Stomach smooth muscle (tissue), 2 donors: ENCODE data around the gene F11.
A peak's percentile ranks its signal among the peaks of the same experiment; 100 is the strongest.
"Not testable (repeated sequence)": the region's sequence is repeated elsewhere in the genome, so short reads cannot be mapped to it uniquely, and the experiment has no call there.

ENCODE experiments used
- H3K27ac ChIP-seq: one replicate; pipeline ENCODE4 v1.7.0; 2013; ENCODE audit warnings: mild to moderate bottlenecking, low read length, inconsistent platforms
- H3K27me3 ChIP-seq, 2 donors: one replicate each; pipeline ENCODE4 v1.7.0; 2013; ENCODE audit warnings: low read length in 2 of 2; ENCODE audit not compliant: insufficient read depth in 2 of 2, control insufficient read depth in 1 of 2
- H3K36me3 ChIP-seq, 2 donors: one replicate each; pipeline ENCODE4 v1.7.0; 2013; ENCODE audit warnings: low read length in 2 of 2; ENCODE audit not compliant: control insufficient read depth in 2 of 2, insufficient read depth in 2 of 2
- H3K4me1 ChIP-seq: one replicate; pipeline ENCODE4 v1.7.0; 2013; ENCODE audit warnings: low read length; ENCODE audit not compliant: control insufficient read depth, insufficient read depth
- H3K4me3 ChIP-seq, 2 donors: one replicate each; pipeline ENCODE4 v1.7.0; 2013; ENCODE audit warnings: low read length in 2 of 2
- H3K9ac ChIP-seq, 2 donors: one replicate each; pipeline ENCODE4 v1.7.0; 2013; ENCODE audit warnings: low read length in 2 of 2, mild to moderate bottlenecking in 1 of 2
- H3K9me3 ChIP-seq, 2 donors: one replicate each; pipeline ENCODE4 v1.7.0; 2013; ENCODE audit warnings: low read length in 2 of 2; ENCODE audit not compliant: control insufficient read depth in 2 of 2
- donor health status: healthy.
- donor health status: Pancreatic carcinoma.

Gene F11

DNA sequence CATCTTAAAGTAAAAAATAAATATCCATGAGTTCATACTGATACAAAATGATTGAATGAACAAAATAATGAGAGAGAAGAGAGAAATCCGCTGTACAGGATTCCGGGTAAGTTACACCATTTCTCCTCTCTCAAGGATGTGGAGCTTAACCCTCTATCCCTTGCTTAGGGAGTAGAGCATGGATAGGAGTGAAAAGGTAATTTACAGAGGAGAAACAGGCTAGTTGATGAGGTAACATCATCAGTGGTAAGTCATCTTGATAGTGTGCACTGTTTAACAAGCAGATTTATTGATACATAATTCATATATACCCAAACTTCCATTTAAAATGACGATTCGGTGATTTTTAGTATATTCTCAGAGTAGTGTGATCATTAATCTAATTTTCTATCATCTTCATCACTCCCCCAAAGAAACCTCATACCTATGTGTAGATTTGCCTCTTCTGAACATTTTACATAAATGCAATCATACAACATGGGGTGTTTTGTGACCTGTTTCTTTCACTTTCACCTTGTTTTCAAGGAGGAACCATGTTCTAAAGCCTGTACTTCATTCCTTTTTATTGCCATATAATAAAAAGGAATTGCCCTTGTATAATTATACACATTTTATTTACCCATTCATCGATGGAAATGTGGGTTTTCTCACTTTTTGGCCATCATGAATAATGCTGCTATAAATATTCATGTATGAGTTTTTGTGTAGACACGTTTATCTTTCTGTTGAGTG is 34.8 kb downstream of the F11 start:
- Histone ChIP-seq H3K27ac (no peak overlapping the region), H3K9ac (no peak overlapping the region), H3K27me3 (peaks cover 8 to 13% of the 10 kb centered on the region in 2 donors), H3K36me3 (no peaks in the 10 kb centered on the region), H3K4me1 (no peaks in the 10 kb centered on the region), H3K9me3 (no peaks in the 10 kb centered on the region), H3K4me3 (no peak overlapping the region)

DNA sequence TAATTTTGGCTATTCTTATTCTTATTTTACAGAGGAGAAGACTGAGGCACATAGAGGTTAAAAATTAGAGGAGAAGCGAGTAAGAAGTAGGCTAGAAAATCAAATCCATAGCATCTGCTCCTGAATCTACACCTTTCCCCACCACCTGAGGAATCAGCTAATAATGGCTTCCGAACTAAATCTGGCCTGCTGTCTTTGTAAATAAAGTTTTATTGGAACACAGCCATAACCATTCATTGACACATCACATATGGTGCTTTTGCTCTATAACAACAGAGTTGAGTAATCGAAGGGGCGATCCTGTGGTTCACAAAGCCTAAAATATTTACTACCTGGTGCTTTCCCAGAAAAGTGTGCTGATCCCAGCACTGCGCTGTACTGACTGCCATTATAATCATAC is 38.2 kb downstream of the F11 start:
- Histone ChIP-seq H3K4me3 (no peak overlapping the region), H3K27me3 (no peaks in the 10 kb centered on the region), H3K36me3 (no peaks in the 10 kb centered on the region), H3K27ac (no peak overlapping the region), H3K9ac (no peak overlapping the region), H3K4me1 (peaks cover 9% of the 10 kb centered on the region), H3K9me3 (no peaks in the 10 kb centered on the region)

DNA sequence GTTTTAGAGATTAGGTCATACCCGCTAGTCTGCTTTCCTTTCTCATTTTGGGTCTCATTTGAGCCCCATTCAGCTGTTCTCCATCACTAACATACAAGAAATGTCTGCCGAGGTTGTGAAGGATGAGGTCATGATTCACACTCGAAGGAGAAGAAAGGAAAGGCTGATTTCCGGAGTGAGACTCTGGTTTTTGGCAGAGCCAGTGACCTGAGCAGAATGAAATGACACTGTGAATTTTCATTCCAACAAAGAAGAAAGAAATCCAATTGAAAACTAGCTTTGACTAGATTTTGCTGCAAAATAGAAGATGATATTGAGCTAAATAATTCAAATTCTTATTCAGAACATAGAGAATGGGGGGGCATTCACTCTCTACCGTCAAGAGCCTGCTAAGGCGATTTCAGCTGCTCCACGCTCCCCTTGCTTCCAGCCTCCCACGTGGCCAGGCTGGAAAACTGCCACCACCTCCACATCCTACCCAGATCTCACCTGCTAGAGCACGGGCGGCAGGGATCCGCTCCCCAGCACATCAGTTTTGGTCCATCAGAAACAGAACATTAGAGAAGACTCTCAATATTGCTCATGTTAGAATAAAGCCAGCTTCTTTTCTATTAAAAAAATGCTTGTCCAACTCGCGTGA is 39.0 kb downstream of the F11 start:
- Histone ChIP-seq H3K4me1 (peaks cover 9% of the 10 kb centered on the region), H3K9ac (no peak overlapping the region), H3K9me3 (no peaks in the 10 kb centered on the region), H3K4me3 (no peak overlapping the region), H3K27me3 (no peaks in the 10 kb centered on the region), H3K27ac (no peak overlapping the region), H3K36me3 (no peaks in the 10 kb centered on the region)

- Histone ChIP-seq H3K27me3 (no peaks in the 10 kb centered on the region), H3K27ac (no peak overlapping the region), H3K4me1 (peaks cover 9% of the 10 kb centered on the region), H3K9me3 (no peaks in the 10 kb centered on the region), H3K9ac (no peak overlapping the region), H3K36me3 (no peaks in the 10 kb centered on the region), H3K4me3 (peak overlapping the region in 1 of 2 donors; percentile 22)
Measured at GRCh38 chr4:186307497-186307896, 41.5 kb downstream of the F11 start.

DNA sequence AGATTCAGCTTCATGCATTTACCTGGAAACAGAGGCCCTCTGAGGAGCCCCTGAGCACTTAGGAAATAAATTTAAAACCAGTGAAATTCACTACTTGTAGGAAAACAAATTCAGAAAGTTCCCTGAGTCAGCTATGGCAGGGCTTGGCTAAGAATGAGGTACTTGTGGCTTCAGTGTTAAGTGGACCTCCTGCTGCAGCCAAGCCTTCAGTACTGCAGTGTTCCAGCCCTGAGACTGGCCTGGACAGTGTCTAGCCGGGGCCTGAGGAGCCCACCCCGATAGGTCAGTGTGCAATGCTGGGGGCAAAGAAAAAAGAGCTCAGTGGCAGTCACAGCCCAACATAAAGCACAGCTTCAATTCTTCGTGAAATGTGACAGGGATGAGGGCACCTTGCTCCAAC is 41.9 kb downstream of the F11 start:
- no peak overlapping the region for H3K27ac ChIP-seq
- H3K4me3 ChIP-seq: peak overlapping the region in 1 of 2 donors; percentile 22
- H3K27me3 ChIP-seq: no peaks in the 10 kb centered on the region
- no peaks in the 10 kb centered on the region for H3K36me3 ChIP-seq
- no peak overlapping the region for H3K9ac ChIP-seq
- peaks cover 9% of the 10 kb centered on the region for H3K4me1 ChIP-seq
- no peaks in the 10 kb centered on the region for H3K9me3 ChIP-seq

DNA sequence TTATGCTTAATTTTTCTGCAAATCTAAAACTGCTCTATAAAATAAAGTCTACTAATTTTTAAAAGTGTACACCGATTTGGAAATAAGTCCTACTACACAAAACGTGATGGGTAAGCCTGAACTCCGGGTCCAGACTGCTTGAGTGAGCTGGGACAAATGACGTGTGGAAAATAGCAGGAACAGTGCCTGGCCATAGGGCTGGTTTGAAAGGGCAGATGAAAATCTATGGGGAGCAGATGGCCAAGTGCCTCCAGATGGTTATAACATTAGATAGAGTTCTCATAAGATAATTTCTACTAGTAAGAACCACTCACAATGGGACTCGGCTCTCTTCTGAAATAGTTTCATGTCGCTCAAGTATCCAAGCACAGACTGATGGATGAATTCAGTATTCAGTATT is 52.5 kb downstream of the F11 start:
- Histone ChIP-seq H3K36me3 (no peaks in the 10 kb centered on the region), H3K9ac (no peak overlapping the region), H3K27ac (no peak overlapping the region), H3K4me3 (no peak overlapping the region), H3K9me3 (no peaks in the 10 kb centered on the region), H3K4me1 (no peaks in the 10 kb centered on the region), H3K27me3 (no peaks in the 10 kb centered on the region)

DNA sequence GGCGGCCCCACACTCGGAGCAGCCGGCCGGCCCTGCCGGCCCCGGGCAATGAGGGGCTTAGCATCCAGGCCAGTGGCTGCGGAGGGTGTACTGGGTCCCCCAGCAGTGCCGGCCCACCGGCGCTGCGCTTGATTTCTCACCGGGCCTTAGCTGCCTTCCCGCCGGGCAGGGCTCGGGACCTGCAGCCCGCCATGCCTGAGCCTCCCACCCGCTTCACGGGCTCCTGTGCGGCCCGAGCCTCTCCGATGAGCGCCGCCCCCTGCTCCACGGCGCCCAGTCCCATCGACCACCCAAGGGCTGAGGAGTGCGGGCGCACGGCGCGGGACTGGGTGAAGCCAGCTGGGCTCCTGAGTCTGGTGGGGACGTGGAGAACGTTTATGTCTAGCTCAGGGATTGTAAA is 58.7 kb downstream of the F11 start:
- H3K9ac ChIP-seq, H3K36me3 ChIP-seq, H3K4me3 ChIP-seq, H3K27ac ChIP-seq, H3K27me3 ChIP-seq, H3K4me1 ChIP-seq, H3K9me3 ChIP-seq: not testable (repeated sequence)

DNA sequence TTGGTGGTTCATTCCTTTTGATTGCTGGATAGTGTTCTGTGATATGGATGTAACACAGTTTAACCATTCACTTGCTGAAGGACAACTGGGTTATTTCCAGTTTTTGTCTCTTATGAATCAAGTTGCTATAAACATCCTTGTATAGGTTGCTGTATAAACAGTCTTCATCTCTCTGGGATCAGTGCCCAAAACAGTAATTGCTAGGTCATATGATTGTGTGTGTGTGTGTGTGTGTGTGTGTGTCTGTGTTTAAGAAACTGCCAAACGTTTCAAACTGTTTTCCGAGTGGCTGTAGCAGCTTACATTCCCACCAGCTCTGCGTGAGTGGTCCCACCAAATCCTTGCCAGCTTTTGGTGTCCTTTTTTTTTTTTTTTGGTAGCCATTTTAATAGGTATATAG is 60.4 kb downstream of the F11 start:
- H3K27me3 ChIP-seq: no peaks in the 10 kb centered on the region
- no peaks in the 10 kb centered on the region for H3K36me3 ChIP-seq
- no peak overlapping the region for H3K9ac ChIP-seq
- no peak overlapping the region for H3K27ac ChIP-seq
- no peaks in the 10 kb centered on the region for H3K9me3 ChIP-seq
- no peak overlapping the region for H3K4me3 ChIP-seq
- no peaks in the 10 kb centered on the region for H3K4me1 ChIP-seq

DNA sequence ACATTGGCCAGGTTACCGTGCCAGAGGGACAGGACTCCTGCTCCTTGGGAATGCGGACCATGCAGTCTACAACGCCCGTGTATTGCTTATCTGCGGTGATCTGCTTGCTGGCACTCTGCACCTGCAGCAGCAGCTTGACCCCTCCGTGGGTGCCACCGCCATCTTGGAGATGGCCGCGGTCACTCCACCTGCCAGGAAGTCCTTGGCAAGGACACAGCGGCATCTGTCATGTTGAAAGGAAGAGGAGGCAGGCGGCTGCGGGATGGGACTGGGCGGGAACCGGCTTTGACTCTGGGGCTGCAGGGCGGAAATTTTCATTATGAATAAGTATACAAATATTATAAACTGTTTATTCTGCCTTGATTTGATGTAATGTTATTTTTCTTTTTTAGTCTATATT is 63.4 kb downstream of the F11 start:
- no peak overlapping the region for H3K27ac ChIP-seq
- peaks cover 8 to 12% of the 10 kb centered on the region in 2 donors for H3K9me3 ChIP-seq
- H3K4me1 ChIP-seq: no peaks in the 10 kb centered on the region
- H3K27me3 ChIP-seq: no peaks in the 10 kb centered on the region
- no peak overlapping the region for H3K9ac ChIP-seq
- no peak overlapping the region for H3K4me3 ChIP-seq
- no peaks in the 10 kb centered on the region for H3K36me3 ChIP-seq

DNA sequence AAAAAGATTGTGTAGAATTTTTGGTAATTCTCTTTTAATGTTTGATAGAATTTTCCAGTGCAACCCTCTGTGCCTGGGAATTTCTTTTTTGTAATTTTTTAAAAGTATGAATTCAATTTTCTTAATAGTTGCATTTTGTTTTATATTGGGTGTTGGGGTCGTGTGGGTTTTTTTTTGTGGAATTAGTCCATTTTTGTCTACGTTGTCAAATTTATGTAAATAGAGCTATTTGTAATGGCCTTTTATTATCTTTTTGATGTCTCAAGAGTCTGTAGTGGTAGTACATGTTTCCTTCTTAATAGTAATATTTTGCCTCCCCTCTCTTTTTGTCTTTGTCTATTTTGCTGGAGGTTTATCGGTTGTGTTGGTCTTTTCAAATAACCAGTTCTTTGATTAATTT is 64.4 kb downstream of the F11 start:
- no peak overlapping the region for H3K27ac ChIP-seq
- no peaks in the 10 kb centered on the region for H3K27me3 ChIP-seq
- no peak overlapping the region for H3K9ac ChIP-seq
- peaks cover 8 to 12% of the 10 kb centered on the region in 2 donors for H3K9me3 ChIP-seq
- H3K4me3 ChIP-seq: no peak overlapping the region
- no peaks in the 10 kb centered on the region for H3K4me1 ChIP-seq
- H3K36me3 ChIP-seq: no peaks in the 10 kb centered on the region

DNA sequence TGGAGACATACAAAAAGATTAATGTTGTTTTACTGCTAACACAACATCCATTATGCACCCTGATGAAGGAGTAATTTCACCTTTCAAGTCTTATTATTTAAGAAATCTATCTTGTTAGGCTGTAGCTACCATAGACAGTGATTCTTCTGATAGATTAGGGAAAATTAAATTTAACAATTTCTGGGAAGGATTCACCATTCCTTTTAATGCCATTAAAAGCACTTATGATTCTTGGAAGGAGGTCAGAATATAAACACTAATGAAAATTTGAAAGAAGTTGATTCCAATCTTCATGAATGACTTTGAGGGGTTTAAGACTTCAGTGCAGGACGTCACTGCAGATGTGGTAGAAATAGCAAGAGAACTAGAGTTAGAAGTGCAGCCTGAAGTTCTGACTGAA is 69.8 kb downstream of the F11 start:
- Histone ChIP-seq H3K27me3 (no peaks in the 10 kb centered on the region), H3K27ac (no peak overlapping the region), H3K4me1 (no peaks in the 10 kb centered on the region), H3K9me3 (peaks cover 8 to 12% of the 10 kb centered on the region in 2 donors), H3K36me3 (no peaks in the 10 kb centered on the region), H3K9ac (no peak overlapping the region), H3K4me3 (no peak overlapping the region)
